GM04504 (cell line): Measurements from ENCODE around the gene RAPH1.

ENCODE experiments used
- DNase-seq: peaks from one replicate; pipeline ENCODE4 v3.0.0-alpha.2; 2012; ENCODE audit warnings: low read depth

The RAPH1 gene

GRCh38 chr2:203360833-203361430 is 174.2 kb downstream of the RAPH1 start:
- DNase-seq = no peak

DNA sequence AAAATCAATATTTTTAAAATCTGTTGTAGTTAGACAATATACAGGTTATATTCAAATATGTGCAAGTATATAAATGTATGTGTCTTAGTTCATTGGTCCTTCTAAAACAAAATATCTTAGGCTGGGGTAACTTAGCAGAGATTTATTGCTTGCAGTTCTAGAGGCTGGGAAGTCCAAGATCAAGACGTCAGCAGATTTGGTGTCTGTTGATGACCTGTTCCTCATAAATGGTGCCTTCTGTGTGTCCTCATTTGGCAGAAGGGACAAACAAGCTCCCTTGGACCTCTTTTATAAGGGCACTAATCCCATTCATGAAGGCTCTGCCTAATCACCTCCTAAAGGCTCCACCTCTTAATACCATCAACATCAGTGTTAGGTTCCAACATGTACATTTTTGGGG is 175.7 kb downstream of the RAPH1 start:
- no peak for DNase-seq

DNA sequence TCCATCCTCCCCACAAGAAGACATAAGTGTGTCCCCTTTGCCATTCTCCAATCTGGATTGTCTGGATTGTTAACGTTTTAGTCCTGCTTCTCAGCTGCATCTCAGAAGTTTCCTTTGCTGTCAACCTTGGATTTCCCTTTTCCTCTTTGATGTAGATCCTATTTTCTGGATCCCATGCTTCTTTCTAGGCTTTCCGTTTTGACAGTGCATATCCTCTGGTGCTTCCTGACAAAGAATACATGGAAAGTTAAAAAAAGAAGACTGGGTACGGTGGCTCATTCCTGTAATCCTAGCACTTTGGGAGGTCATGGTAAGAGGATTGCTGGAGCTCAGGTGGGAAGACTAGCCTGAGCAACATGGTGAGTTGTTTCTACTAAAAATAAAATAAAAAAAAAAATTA is 180.1 kb downstream of the RAPH1 start:
- DNase-seq = no peak

DNA sequence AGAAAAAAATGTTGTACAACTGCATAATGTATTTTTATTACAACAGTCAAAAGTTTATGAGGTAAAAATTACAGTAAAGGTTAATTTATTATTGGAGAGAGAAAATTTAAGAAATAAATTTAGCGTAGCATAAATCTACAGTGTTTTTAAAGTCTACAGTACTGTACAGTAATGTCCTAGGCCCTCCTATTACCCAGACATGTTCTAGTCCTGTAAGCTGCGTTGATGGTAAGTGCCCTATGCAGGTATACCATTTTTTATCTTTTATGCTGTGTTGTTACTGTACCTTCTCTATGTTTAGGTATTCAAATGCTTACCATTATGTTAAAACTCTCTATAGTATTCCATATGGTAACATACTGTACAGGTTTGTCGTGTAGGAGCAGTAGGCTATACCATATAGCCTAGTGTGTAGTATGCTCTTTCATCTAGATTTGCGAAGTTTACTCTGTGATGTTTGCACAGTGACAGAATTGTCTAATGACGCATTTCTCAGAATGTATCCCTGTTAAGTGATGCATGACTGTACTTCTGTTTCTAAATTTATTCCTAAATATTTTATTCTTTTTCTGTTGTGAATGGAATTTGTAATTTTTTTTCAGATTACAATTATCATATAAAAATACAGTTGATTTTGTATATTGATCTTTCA is 182.4 kb downstream of the RAPH1 start:
- DNase-seq = no peak

GRCh38 chr2:203347375-203347774 is 187.7 kb downstream of the RAPH1 start:
- DNase-seq = no peak

- DNase-seq = no peak
Observed at GRCh38 chr2:203346612-203347011, 188.5 kb downstream of the RAPH1 start.

DNA sequence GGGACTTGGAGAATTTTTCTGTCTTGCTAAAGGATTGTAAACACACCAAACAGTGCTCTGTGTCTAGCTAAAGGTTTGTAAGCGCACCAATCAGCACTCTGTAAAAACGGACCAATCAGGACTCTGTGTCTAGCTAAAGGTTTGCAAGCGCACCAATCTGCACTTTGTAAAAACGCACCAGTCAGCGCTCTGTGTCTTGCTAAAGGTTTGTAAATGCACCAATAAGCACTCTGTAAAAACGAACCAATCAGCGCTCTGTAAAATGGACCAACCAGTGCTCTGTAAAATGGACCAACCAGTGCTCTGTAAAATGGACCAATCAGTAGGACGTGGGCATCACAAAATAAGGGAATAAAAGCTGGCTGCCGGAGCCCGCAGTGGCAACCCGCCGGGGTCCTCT is 190.4 kb downstream of the RAPH1 start:
- DNase-seq = no peak
